Activated CD8-positive, alpha-beta memory T cell treated with anti-CD3 and anti-CD28 coated beads, Interleukin-2, amount 50 U/mL, for 1 hour (primary cell): ENCODE measurements around the gene CATSPERE.
"Not testable (repeated sequence)": the region's sequence is repeated elsewhere in the genome, so short reads cannot be mapped to it uniquely, and the experiment has no call there.

Experiments
- DNase-seq: peaks from one replicate; pipeline ENCODE4 v3.0.0-alpha.2; 2020; ENCODE audit errors: extremely low read depth

The CATSPERE gene

DNA sequence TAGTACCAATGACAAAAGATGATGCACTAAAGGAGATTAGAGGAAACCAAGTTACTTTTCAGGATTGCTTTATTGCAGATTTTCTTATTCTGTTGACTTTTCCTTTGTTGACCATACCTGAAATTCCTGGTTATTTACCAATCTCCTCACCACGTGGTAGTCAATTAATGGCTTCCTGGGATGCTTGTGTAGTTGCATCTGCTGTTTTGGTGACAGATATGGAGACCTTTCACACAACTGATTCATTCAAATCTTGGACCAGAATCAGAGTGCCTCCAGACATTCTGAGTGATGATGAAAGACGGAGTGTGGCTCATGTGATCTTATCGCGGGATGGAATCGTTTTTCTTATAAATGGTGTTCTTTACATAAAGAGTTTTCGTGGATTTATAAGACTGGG is 91.3 kb downstream of the CATSPERE start:
- DNase-seq, result no peak

DNA sequence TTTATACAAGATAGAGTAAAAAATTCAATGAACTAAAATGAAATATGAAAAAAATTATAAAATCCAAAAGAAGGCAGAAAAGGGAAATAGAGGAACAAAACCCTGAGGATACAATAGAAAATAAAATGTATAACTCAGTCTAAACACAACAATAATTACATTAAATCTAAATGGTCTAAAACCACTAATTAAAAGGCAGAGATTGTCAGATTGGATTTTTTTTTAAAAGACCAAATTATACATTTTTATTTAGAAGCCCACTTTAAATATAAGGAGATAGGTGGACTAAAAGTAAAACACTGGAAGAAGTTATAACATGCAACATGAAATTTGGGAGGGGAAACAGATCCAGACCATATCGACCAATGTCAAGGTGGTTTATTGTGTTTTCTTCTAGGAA is 95.2 kb downstream of the CATSPERE start:
- DNase-seq, result no peak

DNA sequence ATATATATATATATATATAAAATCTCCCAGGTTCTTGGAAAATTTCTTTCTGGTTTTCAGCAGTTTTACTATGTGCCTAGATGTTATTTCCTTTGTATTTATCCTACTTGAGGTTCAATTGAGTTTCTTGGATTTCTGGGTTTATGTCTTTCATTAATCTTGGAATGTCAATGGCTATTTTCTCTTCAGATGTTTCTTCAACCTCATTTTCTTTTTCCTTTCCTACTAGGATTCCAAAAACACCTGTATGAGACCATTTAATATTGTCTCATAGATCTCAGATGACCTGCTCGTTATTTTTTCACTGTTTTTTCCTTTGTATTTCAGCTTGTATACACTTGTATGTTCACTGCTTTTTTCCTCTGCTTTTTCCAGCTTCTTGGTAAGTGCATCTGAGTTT is 96.5 kb downstream of the CATSPERE start:
- DNase-seq, result no peak

- DNase-seq, result no peak
These were observed 98.5 kb downstream of the CATSPERE start for GRCh38 chr1:244559561-244559960.

- not testable (repeated sequence) for DNase-seq
These were observed 101.8 kb downstream of the CATSPERE start for GRCh38 chr1:244562877-244563276.

DNA sequence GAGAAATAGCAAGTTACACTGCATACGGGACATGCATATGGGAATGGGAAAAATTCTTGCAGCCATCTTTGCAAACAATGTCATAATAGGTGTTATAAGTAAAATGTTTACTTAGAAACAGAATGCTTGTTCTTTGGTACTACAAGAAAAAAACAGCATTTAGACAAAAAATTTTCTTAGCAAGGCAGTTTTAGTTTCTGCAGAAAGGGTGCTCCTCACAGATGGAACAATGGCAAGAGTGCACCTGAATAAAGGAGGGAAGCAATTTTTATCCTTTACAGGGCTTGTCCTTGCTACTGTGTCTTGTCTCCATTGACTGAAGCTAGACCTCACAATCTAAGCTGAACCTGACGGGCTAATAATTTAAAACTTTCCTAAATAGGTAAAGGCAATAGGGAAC is 112.7 kb downstream of the CATSPERE start:
- no peak for DNase-seq

DNA sequence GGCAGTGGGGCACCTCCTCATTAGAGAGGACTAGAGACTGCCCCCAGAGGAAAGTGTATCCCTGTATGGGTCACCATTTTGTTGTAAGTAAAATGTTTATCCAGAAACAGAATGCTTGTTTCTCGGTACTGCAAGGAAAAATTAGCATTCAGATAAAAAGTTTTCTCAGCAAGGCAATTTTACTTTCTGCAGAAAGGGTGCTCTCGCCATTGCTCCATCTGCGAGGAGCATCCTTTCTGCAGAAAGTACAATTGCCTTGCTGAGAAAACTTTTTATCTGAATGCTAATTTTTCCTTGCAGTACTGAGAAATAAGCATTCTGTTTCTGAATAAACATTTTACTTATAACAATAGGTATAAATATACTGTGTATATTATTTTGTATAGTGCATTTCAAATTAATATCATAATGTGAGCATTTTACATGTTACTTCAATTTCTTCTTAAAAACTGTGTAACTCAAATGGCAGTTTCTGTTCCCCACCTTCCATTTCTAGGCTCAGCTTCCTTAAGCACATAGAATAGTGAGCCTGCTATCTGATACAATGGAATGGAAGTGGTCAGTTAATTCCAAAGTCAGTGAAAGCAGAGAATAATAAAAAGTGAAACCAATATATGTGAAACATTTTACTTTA is 115.3 kb downstream of the CATSPERE start:
- DNase-seq, result no peak

DNA sequence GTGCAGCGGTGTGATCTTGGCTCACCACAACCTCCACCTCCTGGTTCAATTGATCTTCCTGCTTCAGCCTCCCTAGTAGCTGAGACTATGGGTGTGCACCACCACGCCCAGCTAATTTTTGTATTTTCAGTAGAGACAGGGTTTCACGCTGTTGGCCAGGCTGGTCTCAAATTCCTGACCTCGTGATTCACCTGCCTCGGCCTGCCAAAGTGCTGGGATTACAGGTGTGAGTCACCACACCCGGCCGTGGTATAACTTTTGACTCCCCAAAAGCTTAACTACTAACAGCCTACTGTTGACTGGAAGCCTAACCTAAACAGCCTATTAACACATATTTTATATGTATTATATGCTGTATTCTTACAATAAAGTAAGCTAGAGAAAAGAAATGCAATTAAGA is 117.1 kb downstream of the CATSPERE start:
- not testable (repeated sequence) for DNase-seq

GRCh38 chr1:244583358-244583982 is 122.4 kb downstream of the CATSPERE start:
- DNase-seq, result no peak

DNA sequence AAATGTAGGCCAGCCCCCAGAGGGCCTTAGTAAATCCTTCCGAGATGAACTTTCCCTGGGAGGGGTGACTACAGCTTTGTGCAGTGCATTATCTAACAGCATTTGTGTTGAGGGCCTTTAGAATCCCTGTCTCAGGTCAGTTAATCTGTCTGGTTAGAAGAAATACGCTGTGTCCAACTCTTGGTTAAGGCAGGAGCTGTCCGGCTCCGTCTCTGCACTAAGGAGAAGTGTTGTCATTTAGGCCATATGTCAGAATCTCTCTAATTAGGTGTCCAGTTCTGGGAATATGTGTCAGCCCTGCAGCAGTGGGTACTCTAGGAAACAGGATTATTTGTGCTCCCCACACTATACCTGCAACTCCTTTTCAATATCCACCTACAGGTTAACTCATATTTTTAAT is 124.8 kb downstream of the CATSPERE start:
- DNase-seq, result no peak

DNA sequence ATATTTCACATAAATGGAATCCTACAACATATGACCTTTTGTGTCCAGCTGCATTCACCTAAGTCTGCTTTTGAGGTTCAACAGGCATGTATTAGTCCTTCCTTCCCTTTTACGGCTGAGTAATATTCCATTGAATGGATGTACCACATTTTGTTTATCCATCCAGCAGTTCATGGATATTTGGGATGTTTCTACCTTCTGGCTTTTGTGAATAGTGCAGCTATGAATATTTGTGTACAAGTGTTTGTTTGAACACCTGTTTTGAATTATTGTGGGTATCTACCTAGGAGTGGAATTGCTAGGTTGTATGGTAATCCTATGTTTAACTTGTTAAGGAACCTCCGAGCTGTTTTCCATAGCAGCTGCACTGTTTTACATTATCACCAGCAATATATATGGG is 129.6 kb downstream of the CATSPERE start:
- DNase-seq, result no peak

- no peak for DNase-seq
These were observed 137.5 kb downstream of the CATSPERE start for GRCh38 chr1:244598611-244599010.

GRCh38 chr1:244599937-244600350 is 138.9 kb downstream of the CATSPERE start:
- DNase-seq, result no peak

GRCh38 chr1:244601336-244601735 is 140.3 kb downstream of the CATSPERE start:
- DNase-seq, result no peak

- DNase-seq, result no peak
These were observed 142.4 kb downstream of the CATSPERE start for GRCh38 chr1:244603498-244603897.

GRCh38 chr1:244605835-244606370 is 144.8 kb downstream of the CATSPERE start:
- no peak for DNase-seq

DNA sequence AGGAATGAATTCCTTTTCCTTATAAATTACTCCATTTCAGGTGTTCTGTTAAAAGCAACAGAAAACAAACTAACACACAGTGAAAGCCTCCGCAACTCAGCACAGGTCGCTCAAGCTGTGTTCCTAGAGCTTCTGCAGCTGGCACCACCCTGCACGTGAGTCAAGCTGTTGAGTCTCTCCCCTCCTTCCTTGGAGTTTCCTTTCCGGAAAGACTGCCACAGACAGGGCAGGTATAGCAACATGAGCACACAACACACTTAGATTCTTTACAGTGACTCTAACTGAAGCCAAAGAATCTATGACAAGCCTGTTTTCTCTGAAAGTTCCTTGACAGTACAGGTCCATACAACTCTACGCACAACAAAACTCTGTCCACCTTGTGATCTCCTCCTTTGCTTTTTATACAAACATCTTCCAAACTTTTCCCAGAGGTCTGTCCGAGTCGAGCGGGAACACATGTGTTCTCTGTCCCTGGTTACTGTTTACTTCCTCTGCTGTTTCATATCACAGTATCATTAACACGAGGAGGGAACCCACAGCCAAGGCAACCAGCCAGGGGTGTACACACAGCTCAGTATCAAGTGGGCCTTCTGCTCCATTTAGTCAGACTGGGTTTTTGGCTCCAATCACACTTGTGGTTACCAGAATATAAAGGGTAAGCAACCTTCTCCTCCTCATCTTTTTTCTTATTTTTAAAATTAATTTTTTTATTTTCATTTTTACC is 153.2 kb downstream of the CATSPERE start:
- DNase-seq, result no peak

DNA sequence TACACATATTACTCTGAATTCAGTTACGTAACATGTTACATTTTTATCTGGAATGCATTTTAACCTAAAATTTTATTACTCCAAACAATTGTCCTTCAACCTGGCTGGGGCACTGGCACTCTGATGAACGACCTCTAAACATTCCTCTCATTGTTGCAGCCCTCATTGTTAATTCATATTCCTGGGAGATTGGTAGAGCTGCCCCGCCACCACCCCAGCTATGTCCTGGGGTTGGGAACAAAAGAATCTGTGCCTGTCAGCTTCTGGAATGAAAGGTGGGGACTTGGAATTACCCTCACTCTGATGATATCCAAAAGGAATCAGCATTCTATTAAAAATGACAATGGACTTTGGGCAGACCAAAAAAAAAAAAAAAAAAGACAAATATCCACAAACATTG is 153.8 kb downstream of the CATSPERE start:
- no peak for DNase-seq

- no peak for DNase-seq
These were observed 154.2 kb downstream of the CATSPERE start for GRCh38 chr1:244615301-244615700.

GRCh38 chr1:244626709-244627108 is 165.6 kb downstream of the CATSPERE start:
- no peak for DNase-seq

DNA sequence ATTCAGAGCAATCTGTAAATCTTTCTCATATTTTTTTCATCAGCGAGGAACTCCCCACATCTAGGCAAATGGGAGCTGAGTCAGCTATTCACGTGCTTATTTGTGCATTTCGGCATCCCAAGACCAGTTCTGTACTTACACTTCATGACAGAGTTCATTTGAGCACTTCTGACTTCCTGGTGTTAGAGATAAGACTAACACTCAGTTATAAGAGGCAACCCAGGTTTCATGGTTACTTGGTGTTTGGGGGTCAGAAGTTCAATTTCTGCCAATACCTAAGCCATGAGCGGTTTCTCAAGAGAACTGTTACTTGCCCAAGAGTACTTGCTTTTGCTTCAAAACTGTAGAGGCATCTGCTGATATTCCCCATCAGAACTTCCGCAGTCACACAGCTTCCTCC is 167.7 kb downstream of the CATSPERE start:
- DNase-seq, result no peak

GRCh38 chr1:244633140-244633539 is 172.1 kb downstream of the CATSPERE start:
- DNase-seq, result no peak

DNA sequence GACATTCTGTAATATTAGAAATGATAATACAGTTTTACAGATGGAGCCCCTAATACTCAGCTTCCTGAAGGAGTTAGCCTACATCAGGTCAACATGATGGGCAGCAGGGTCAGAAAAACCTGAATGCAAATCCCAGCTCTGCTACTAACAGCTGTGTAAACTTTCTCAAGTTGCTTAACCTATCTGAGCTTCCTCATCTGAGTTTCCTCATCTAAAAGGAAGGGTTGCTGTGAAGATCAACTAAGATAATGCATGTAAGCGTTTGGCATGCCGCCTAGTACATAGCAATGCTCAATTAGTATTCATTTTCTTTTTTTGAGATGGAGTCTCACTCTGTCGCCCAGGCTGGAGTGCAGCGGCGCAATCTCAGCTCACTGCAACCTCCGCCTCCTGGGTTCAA is 173.5 kb downstream of the CATSPERE start:
- no peak for DNase-seq
